Daoy (cell line): Measurements from ENCODE around the gene ADK. TPM values are rescaled to one million over a fixed set of nuclear protein-coding genes. Genes with fewer than 3 reads are reported as not detected.
A peak's percentile ranks its signal among the peaks of the same experiment; 100 is the strongest.

Source experiments
- DNase-seq: peaks from one replicate; pipeline ENCODE4 v3.0.0-alpha.2; 2015; ENCODE audit warnings: low read depth
- total RNA-seq: library from RNA; depleted of rRNA; stranded (reverse); fragments of >200 nt; shearing (Covaris generic); gene quantifications from 2 replicates; pipeline ENCODE4 v1.2.3, GENCODE V29; 2014

The ADK gene
- total RNA-seq, 1 experiment from 2014 or later, result 30.7 TPM

DNA sequence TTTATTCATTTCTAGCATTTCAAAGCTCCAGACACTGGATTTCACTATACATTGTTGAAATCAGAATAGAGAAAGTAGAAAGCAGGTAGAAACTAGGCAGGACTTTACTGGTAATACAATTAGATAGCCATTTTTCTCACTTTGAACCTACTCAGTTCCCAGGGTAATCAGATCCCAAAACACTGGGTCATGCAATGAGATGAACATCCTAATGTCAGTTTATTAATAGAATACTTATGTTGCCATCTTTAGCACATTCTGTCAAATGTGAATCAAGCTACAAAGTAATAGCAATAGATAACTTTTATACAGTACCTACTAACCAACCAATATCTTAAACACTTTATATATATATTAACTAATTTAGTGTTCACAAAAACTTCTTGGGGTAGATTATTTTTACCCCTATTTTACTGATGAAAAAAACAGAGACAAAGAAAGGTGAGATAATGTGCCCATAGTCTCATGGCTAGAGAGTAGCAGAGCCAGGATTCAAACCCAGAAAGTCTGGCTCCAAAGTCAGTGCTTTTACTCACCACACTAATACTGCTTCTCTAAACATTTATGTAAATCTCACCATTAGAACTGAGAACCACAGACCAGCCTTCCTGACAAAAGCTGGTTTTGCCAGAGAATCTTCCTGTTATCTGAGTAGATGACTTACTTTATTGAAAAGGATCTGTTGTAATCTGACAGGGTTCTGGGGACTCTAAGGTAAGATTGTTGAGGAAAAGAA lies 521.6 kb downstream of the ADK start:
- DNase-seq, result no peak

GRCh38 chr10:74674927-74675326 lies 523.9 kb downstream of the ADK start:
- DNase-seq, result no peak

DNA sequence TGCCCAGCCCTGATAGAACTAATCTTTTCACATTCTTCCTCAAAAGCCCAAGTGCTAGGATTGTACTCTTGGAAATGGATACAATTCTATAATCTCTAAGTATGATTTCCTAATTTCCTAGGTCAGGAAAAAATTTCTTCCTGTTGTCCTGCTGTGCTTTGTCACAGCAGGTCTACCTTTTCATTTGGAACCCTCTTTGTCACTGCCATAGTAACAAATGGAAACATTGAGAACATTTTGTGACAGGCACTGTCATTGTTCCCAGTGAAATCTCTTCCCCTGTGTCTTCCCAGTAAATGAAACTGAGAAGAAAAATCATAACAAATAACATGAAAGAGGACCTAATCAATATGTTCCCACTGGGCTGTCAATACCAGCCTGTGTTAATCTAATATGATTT lies 524.5 kb downstream of the ADK start:
- no peak for DNase-seq

GRCh38 chr10:74677951-74678350 lies 526.9 kb downstream of the ADK start:
- DNase-seq, result no peak

- no peak for DNase-seq
Measured at GRCh38 chr10:74681917-74682627, 531.1 kb downstream of the ADK start.

- no peak for DNase-seq
Measured at GRCh38 chr10:74683067-74683466, 532.0 kb downstream of the ADK start.

GRCh38 chr10:74683621-74684364 lies 532.8 kb downstream of the ADK start:
- no peak for DNase-seq

DNA sequence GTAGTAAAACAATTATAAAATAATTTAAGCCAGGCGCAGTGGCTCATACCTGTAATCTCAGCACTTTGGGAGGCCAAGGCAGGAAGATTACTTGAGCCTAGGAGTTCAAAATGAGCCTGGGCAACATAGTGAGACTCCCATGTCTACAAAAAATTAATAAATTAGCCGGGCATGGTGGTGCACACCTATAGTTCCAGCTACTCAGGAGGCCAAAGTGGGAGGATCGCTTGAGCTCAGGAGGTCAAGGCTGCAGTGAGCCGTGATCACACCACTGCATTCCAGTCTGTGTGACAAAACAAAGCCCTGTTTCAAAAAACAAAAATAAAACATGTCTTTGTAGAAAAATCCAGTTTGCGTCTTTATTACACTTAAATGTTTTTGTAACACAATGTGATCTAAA lies 533.4 kb downstream of the ADK start:
- DNase-seq, result no peak

DNA sequence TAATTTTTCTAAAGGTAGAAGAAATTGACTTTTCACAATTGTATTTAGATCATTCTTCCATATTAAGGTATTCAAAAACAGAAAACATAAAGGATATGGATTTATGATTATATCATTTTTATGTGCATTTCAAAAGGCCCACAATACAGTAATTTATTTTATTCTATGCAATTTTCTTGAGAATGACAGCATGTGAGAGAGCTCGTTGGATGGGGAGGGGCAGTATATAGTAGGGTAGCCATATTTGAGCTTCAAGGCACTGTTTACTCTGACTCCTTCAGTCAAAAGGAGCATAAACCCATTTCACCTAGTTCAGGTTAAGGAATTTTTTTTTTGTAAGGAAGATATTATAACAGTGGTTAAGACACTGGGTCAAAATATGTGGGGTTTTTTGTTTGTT lies 534.5 kb downstream of the ADK start:
- no peak for DNase-seq

DNA sequence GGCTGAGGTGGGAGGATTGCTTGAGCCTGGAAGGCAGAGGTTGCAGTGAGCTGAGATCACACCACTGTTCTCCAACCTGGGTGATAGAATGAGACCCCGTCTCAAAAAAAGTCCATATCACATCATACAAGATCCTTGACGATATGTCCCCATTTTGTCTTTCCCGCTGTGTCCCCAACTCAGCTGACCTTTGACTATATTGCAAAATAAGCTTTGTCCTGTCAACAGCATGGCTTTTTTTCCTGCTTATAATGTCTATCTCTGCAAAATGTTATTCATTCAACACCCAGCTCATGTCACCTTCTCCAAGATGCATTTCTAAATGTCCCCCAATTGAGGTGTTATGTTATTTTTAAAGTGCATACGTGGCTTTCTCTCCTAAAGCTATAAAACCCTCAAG lies 539.4 kb downstream of the ADK start:
- no peak for DNase-seq

DNA sequence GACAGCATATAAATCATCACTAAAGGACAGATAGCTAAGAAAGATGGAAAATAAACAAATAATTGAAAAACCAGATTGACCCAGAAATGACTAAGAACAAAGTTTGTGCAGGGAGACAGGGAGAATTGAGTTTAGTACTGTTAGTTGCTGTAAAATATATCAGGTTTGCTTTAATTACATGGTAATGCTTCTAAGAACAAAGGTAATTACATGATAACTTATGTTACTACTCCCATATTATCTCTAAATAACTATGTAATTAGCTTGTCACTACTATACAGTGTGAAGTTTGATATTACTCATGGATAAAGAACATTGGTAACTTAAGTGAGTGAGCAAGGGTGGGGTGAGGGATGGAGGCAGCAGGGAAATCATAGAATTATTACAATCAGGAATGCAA lies 540.1 kb downstream of the ADK start:
- DNase-seq, result no peak

DNA sequence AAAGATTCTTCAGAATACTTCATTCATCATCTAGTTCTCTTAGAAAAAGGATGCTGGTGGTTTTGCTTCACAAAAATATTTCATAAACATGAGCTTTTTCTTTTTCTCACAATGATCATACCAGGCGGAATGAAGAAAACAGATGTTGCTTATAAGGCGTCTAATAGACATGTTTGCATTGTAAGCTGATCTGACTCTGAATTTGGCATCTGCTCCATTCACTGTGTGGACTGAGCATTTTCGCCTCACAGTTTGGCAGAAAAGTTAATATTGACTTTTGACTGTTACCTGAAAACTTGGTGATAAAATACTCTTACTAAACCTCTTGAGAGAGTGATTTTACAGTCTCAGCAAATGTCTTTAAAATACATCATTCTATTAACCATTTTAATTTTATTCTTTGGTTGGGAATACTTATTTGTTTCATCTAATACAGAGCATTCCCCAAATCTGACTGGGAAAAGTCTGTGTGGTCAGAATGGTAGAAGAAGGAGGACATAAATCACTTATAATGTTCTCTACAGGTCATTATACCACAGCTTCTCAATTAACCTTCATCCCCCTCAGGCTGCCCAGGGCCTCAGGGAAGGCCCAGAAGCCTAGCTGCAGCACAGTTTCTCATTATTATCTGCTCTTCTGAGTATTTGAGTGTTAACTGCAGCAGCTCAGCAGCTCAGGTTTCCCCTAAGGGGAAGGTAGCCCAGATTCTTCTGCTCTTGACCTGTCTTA lies 553.8 kb downstream of the ADK start:
- no peak for DNase-seq

GRCh38 chr10:74705358-74705980 lies 554.4 kb downstream of the ADK start:
- DNase-seq, result no peak

- no peak for DNase-seq
Measured at GRCh38 chr10:74706966-74707365, 555.9 kb downstream of the ADK start.

DNA sequence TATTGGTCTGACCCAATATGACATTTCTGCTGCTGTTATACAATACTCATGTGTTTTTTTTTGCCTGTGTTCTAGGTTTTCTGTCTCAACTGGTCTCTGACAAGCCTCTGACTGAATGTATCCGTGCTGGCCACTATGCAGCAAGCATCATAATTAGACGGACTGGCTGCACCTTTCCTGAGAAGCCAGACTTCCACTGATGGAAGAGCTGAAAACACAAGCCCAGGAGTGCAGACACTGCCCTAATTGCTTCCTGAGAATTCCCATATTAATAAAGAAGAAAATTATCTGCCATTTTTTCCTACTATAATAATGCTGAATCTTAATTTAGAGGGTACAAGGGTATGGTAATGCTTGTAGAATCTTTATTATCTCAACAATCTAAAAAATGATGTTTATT lies 557.2 kb downstream of the ADK start:
- DNase-seq, result no peak

GRCh38 chr10:74718208-74718607 lies 567.2 kb downstream of the ADK start:
- no peak for DNase-seq

GRCh38 chr10:74728225-74728624 lies 577.2 kb downstream of the ADK start:
- DNase-seq, result peak; percentile 25

DNA sequence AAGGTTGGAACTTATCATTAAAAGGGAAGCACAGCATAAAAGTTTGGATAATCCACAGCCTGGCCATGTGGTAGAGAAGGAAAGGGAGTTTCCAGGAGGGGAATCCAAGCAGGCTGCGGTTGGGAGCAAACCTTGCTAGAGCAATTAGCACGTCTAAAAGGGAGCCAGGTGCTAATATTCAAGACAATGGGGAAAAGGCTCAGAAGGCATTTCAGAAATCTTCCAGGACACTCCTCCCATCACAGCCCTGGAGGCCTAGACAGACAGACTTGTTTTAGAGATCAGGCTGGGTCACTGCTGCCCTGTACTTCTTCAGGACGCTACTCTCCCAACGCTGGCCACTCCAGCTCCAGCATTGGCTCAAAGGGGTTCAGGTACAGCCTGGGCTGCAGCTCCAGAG lies 579.2 kb downstream of the ADK start:
- DNase-seq, result no peak

DNA sequence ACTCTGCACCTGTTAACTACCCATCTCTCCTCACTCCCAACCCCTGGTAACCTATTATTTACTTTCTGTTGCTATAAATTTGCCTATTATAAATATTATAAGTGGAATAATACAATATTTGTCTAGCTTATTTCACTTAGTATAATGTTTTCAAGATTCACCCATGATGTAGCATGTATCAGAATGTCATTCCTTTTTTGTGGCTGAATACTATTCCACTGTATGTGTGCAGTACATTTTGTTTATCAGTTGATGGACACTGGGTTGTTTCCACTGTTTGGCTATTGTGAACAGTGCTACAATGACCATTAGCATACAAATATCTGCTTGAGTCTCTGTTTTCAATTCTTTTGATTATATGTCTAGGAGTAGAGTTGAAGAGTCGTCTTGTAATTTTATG lies 582.6 kb downstream of the ADK start:
- no peak for DNase-seq

DNA sequence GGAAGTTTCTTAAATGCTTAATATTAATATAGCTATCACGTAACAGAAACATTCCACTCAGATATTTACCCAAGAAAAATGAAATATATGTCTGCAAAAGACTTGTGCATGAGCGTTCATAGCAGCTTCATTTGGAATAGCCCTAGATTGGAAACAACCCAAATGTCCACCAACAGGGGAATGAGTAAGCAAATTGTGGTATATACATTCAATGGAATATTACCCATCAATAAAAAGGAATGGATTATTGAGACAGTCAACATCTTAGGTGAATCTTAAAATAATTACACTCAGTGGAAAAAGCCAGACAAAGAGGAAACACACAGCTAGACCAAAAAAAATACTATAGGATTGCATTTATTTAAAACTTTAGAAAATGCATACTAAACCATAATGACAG lies 585.0 kb downstream of the ADK start:
- DNase-seq, result no peak

DNA sequence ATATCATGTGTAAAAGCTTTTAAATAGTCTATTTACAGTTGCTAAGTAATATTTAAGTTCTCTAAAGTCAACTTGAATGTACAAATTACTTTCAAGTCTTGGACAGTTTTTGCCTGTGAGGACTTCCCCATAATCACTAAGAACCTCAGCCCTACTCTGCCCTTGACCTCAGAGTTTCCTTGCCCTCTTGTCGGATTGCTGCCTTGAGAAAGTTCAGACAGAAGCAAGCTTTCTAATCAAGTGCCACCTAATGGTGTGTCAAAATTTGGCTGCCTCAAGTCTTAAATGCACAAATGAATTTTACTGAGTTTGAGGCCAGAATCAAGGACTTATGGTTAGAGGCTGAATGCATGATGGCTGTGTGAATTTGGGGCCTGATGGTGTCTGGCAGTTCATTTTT lies 587.0 kb downstream of the ADK start:
- DNase-seq, result no peak

- DNase-seq, result no peak
Measured at GRCh38 chr10:74738542-74738941, 587.5 kb downstream of the ADK start.
